Hypothalamus (tissue), 51 donors: ENCODE results near the gene GHRHR.

Source experiments
- DNase-seq, 51 donors: peaks; one replicate each; lab custom pipeline; 2025; lab: John Stamatoyannopoulos, UW

The GHRHR gene

GRCh38 chr7:30983042-30983913, 19.5 kb downstream of the GHRHR start:
- DNase-seq: peak; percentile 10 to 90 (median 75)

GRCh38 chr7:30983914-30984247, 20.1 kb downstream of the GHRHR start:
- no peak for DNase-seq

DNA sequence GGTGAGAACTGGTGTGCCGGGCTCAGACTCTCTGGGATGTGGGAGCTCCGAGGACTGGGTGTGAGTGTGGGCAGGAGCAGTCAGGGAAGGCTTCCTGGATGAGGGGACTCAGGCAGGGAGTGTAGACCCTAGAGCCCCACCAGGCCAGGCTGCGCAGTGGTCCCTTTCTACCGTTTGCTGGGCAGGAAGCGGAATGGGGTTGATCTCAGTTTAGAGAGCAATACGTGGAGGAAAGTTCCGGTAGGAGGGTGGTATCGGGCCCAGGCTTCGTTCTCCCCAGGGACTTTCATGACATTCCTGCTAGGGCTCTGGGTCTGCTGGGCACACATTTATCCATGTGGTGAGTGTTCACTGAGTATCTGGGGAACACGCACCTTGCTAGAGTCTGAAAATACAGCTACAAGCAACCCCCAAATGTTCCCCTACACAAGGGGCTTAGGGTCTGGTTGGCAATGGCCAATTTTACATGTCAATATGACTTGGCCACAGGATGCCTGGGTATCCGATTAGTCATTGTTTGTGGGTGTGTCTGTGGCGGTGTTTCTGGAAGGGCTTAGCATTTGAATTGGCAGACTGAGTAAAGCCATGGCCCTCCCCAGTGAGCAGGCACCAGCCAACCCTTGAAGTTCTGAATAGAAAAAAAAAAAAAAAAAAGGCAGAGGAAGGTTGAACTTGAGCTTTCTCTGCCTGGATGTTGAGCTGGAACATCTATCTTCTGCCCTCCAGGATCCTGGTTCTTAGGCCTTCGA, 20.8 kb downstream of the GHRHR start:
- DNase-seq: peak in 21 of 51 donors; percentile 4 to 62 (median 27)

DNA sequence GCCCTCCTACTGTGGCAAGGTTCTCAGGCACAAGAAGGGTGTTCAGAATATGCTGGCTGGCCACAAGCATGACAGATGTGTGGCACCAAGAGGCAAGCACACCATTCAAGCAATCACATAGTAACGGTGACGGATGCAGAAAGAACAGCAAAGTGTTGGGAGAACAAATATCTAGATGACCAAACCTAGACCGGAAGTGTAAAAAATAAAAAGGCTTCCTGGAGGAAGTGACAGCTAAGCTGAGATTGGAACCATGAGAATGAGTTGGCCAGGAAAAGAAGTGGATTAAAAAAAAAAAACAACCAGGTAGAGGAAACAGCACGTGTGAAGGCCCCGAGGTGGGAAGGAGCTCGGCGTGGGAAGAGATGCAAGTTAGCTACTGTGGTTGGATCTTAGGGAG, 22.0 kb downstream of the GHRHR start:
- DNase-seq: no peak

GRCh38 chr7:30986331-30986730, 22.6 kb downstream of the GHRHR start:
- no peak for DNase-seq

DNA sequence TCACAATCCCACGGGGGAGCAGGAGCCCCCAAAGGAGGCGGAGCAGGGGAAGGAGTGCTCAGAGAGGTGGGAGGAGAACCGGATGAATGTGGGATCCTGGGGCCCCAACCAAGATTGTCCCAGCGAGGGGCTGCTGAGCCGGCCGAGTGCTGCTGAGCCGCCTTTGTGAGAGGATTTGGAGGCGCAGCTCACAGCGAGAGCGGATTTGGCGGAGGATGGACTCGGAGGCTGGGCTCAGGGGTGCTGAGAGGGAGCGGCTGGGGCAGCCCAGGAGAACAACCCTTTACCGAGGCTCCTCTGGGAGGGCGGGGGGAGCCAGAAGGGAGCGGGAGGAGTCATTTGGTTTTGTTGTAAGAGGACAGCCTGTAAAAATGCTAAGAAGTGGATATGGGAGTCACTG, 23.0 kb downstream of the GHRHR start:
- peak in 2 of 51 donors; percentile 7 to 8 for DNase-seq

- no peak for DNase-seq
Observed at GRCh38 chr7:30987178-30987577, 23.4 kb downstream of the GHRHR start.

GRCh38 chr7:30987936-30988335, 24.2 kb downstream of the GHRHR start:
- DNase-seq: no peak

- DNase-seq: peak in 49 of 51 donors; percentile 2 to 86 (median 55)
Observed at GRCh38 chr7:30988351-30989005, 24.7 kb downstream of the GHRHR start.

- DNase-seq: no peak
Observed at GRCh38 chr7:30989008-30989823, 25.5 kb downstream of the GHRHR start.

DNA sequence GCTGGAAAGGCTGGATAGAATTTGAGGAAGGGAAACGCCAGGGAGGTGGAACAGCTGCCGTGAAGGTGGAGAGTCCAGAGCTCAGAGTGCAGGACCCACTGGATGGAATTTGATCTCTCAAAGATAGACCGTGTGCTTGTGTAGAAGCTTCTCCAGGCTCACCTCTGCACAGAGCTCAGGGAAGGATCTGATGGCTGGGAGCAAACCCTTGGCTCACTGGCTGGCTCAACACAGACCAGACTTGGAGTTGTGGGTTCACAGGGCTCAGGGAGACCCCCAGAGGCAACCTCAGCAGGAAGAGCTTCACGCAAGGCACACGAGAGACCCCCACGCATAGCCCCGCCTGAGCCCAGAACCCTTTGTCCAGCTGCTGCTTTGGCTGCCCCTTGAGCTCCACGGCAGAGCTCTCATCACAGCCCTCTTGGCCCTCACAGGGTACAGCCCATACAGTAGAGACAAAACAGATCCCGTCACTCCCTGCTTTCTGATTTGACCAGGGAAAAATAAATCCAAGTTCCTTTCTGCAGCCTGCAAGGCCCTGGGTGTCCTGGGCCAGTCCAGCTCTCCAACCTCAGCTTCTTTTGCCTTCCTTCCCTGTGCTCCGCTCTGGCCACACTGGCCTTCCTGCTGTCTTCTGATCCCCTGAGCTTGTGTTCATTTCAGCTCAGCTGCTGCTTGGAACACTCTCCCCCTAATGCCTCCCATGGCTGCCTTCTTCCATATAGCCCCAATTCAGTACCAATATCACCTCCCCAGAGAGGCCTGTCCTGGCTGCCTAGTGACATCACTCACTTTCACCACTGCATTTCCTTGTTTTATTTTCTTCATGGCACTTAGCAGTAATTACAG, 26.3 kb downstream of the GHRHR start:
- no peak for DNase-seq

DNA sequence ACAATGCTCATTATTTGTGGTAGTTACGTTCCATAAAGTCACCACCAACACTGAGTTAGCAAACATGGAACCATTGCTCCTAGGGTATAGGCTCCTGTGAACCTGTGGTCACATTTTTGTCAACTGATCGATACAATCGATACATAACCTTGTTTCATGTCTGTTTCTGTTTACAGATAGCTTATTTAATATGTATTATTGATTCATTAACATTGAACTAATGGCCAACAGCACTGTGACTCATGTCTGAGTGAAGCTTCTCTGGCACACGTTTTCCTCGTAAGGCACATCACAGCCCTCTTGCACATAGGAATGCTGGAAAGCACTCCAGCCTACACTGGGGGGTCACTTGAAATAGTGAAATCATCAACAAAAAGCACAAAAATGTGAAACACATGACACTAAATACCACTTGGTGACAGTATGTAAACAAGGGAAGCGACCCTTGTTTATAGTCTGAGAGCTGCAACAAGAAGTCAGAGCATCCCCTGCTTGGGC, 27.0 kb downstream of the GHRHR start:
- no peak for DNase-seq

- DNase-seq: peak in 1 of 51 donors; percentile 11
Observed at GRCh38 chr7:30992414-30992813, 28.7 kb downstream of the GHRHR start.

DNA sequence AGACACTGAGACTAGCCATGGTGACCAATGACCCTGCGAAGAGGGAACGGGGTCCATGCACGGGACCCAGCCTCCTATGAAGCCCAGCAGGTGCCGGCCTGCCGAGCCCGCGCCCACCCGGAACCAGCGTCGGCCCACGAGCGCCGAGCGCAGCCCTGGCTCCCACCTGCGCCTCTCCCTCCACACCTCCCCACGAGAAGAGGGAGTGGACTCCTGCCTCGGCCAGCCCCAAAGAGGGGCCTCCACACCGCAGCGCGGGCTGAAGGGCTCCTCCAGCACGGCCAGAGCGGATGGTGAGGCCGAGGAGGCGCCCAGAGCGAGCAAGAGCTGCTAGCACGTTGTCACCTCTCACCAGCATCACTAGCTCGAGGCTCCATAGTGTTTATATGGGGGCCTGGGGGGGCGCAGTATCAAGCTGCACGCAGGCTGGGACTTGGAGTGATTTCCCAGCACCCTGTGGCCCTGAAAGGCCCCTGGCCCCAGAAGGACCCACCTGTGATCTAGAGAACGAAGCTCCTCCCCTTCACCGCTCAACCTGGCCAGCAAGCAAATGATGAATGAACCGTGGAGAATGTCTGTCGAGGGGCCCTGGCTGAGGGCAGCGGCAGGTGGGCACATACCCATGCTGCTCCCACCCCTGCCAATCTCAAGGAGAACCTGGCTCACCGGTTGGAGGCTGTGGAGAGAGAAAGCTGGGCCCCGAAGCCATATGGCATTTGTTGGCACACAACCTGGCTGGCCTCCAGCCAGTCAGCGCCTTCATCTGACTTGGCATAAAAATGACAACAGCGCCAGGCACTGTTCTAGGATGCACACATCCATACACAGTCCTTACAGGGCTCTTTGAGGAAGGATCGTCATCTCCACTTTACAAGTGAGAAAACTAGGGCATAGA, 30.7 kb downstream of the GHRHR start:
- no peak for DNase-seq

GRCh38 chr7:30995536-30995935, 31.8 kb downstream of the GHRHR start:
- DNase-seq: no peak

DNA sequence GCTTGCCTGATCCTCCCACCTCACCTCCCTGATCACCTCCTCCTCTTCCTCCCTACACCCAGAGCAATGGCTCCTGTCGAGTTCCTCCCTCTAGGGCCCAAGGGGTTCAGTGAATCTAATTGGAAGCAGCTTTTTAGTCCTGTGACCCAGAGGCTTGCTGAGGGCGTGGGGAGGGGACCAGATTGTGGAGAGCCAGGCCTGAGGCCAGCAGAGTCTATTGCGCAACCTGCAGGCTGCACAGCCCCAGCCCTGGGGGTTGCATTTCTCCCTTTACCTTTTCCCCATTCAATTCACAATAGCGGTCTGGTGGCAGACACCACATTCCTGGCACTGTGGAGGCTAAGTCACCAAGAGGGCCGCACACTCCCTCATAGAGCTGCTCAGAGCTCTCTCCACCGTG, 32.5 kb downstream of the GHRHR start:
- DNase-seq: no peak

DNA sequence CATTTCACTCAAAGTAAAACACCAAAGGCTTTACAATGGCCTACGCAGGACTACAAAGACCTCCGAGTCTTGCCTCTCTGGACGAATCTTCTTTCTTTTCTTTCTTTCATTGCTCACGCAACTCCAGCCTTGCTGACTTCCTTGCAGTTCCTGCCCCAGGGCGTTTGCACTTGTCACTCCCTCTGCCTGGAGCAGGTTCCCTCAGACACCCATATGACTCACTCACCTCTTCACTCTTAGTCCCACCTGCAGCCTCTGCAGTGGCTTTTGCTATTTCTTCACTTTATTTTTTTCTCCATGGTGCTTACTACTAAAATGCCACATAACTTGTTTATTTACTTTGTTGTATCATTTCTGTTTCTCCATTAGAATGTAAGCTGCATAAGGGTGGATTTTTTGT, 33.1 kb downstream of the GHRHR start:
- DNase-seq: no peak

DNA sequence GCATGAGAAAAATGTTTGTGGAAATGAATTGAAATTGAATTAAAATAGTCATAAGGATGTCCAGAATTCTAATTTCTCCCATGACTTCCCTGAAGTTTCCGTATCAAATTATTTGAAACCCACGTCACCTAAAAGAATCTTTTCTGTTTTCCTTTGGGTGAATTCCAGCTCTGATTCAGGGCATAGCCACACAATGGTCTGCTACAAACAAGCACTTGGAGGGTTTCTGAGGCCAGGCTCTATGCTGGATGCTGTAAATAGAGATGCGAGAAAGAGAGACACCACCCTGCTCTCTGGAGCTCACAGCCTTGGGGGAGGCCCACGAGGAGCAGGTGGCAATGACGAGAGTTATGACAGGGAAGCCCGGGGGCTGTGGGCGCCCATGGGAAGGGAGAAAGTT, 33.6 kb downstream of the GHRHR start:
- DNase-seq: no peak
